WTC11 (cell line): ENCODE results near the gene NGDN. TPM values are rescaled to one million over a fixed set of nuclear protein-coding genes. Genes with fewer than 3 reads are reported as not detected.
A peak's percentile ranks its signal among the peaks of the same experiment; 100 is the strongest.

Experiments
- ATAC-seq: fragments of 200-7000 bp; cut with Tn5 transposase; 2 replicates; pipeline ENCODE4 v1.10.0; 2021; ENCODE audit warnings: mild to moderate bottlenecking, moderate library complexity
- CTCF ChIA-PET: fragments of 300-600 bp; sonication (Branson Sonifier 250); formaldehyde crosslinking; loops from one replicate; lab custom pipeline; 2021; ENCODE audit warnings: antibody characterized with exemption; lab: Charles Lee
- POLR2A ChIA-PET: fragments of 350-600 bp; sonication (Branson Sonifier 250); formaldehyde crosslinking; loops from one replicate; lab custom pipeline; 2021; ENCODE audit warnings: antibody characterized with exemption; lab: Charles Lee
- DNase-seq: peaks from one replicate; pipeline ENCODE4 v3.0.0; 2021; ENCODE audit warnings: low spot score
- H3K27ac Mint-ChIP-seq: 2 replicates; pipeline ENCODE4 v1.8.0; 2021; ENCODE audit warnings: mixed read lengths
- H3K27me3 Mint-ChIP-seq: 2 replicates; pipeline ENCODE4 v1.8.0; 2021; ENCODE audit warnings: low read depth, mild to moderate bottlenecking, moderate library complexity, mixed read lengths
- H3K36me3 Mint-ChIP-seq: 2 replicates; pipeline ENCODE4 v1.8.0; 2021; ENCODE audit warnings: mixed read lengths
- H3K4me1 Mint-ChIP-seq: 2 replicates; pipeline ENCODE4 v1.8.0; 2022; ENCODE audit warnings: mixed read lengths
- H3K4me3 Mint-ChIP-seq: 2 replicates; pipeline ENCODE4 v1.8.0; 2021; ENCODE audit warnings: mild to moderate bottlenecking, moderate library complexity, mixed read lengths
- H3K9me3 Mint-ChIP-seq: 2 replicates; pipeline ENCODE4 v1.8.0; 2021; ENCODE audit warnings: mixed read lengths
- ATF3 ChIP-seq: sonication (generic); formaldehyde crosslinking; conservative IDR thresholded peaks from 2 replicates; pipeline ENCODE4 v1.8.1; 2022; ENCODE audit warnings: mild to moderate bottlenecking, missing genetic modification reagents
- ATF6 ChIP-seq: sonication (generic); formaldehyde crosslinking; IDR thresholded peaks from 2 replicates; pipeline ENCODE4 v1.8.1; 2023; ENCODE audit warnings: mild to moderate bottlenecking, missing genetic modification reagents
- EMX1 ChIP-seq: fragments of 250-450 bp; sonication (Bioruptor Pico); IDR thresholded peaks from 2 replicates; pipeline ENCODE4 v1.8.0; 2021; ENCODE audit warnings: mild to moderate bottlenecking
- FOXJ3 ChIP-seq: sonication (generic); formaldehyde crosslinking; IDR thresholded peaks from 2 replicates; pipeline ENCODE4 v1.9.0; 2021; ENCODE audit warnings: missing genetic modification reagents, mild to moderate bottlenecking, borderline replicate concordance
- NFYB ChIP-seq: sonication (generic); formaldehyde crosslinking; conservative IDR thresholded peaks from 2 replicates; pipeline ENCODE4 v1.8.0; 2022; ENCODE audit warnings: low read depth, missing genetic modification reagents
- NR1H2 ChIP-seq: sonication (generic); formaldehyde crosslinking; IDR thresholded peaks from 2 replicates; pipeline ENCODE4 v1.9.0; 2021; ENCODE audit warnings: mild to moderate bottlenecking, moderate library complexity, missing genetic modification reagents
- RORB ChIP-seq: fragments of 250-450 bp; sonication (Bioruptor Pico); IDR thresholded peaks from 2 replicates; pipeline ENCODE4 v1.9.0; 2021; ENCODE audit warnings: mild to moderate bottlenecking
- SP1 ChIP-seq: sonication (generic); formaldehyde crosslinking; conservative IDR thresholded peaks from 2 replicates; pipeline ENCODE4 v1.8.1; 2022; ENCODE audit warnings: missing genetic modification reagents
- USF1 ChIP-seq: sonication (generic); formaldehyde crosslinking; IDR thresholded peaks from 2 replicates; pipeline ENCODE4 v1.8.0; 2022; ENCODE audit warnings: mild to moderate bottlenecking, missing genetic modification reagents
- USF2 ChIP-seq: sonication (generic); formaldehyde crosslinking; IDR thresholded peaks from 2 replicates; pipeline ENCODE4 v1.8.1; 2023; ENCODE audit warnings: mild to moderate bottlenecking, missing genetic modification reagents, moderate library complexity
- ZNF121 ChIP-seq: sonication (generic); formaldehyde crosslinking; IDR thresholded peaks from 2 replicates; pipeline ENCODE4 v1.8.0; 2023; ENCODE audit warnings: missing genetic modification reagents
- ZNF138 ChIP-seq: sonication (generic); formaldehyde crosslinking; conservative IDR thresholded peaks from 2 replicates; pipeline ENCODE4 v1.8.1; 2022; ENCODE audit warnings: mild to moderate bottlenecking, moderate library complexity, missing genetic modification reagents
- ZNF219 ChIP-seq: sonication (generic); formaldehyde crosslinking; IDR thresholded peaks from 2 replicates; pipeline ENCODE4 v1.8.0; 2023; ENCODE audit warnings: missing genetic modification reagents, mild to moderate bottlenecking, borderline replicate concordance
- ZNF232 ChIP-seq: sonication (generic); formaldehyde crosslinking; IDR thresholded peaks from 2 replicates; pipeline ENCODE4 v1.8.0; 2022; ENCODE audit warnings: mild to moderate bottlenecking, missing genetic modification reagents
- ZNF263 ChIP-seq: sonication (generic); formaldehyde crosslinking; IDR thresholded peaks from 2 replicates; pipeline ENCODE4 v1.8.1; 2022; ENCODE audit warnings: low read depth, mild to moderate bottlenecking, moderate library complexity, missing genetic modification reagents
- ZSCAN18 ChIP-seq: fragments of 250-450 bp; sonication (Bioruptor Pico); IDR thresholded peaks from 2 replicates; pipeline ENCODE4 v2.1.2; 2022; ENCODE audit warnings: mild to moderate bottlenecking, moderate library complexity
- total RNA-seq: library from RNA; stranded (reverse); gene quantifications from 3 replicates; pipeline ENCODE4 v1.2.3, GENCODE V29; 2021
- TF ChIP-seq, protein P1 (sequence below): sonication (generic); formaldehyde crosslinking; conservative IDR thresholded peaks from 2 replicates; pipeline ENCODE4 v1.8.1; 2023; ENCODE audit warnings: mild to moderate bottlenecking, low read depth, missing genetic modification reagents, moderate library complexity
- TF ChIP-seq, protein P2 (sequence below): fragments of 250-450 bp; sonication (Bioruptor Pico); IDR thresholded peaks from 2 replicates; pipeline ENCODE4 v1.9.0; 2021; ENCODE audit warnings: mild to moderate bottlenecking, borderline replicate concordance
- TF ChIP-seq, protein P3 (sequence below): sonication (generic); formaldehyde crosslinking; IDR thresholded peaks from 2 replicates; pipeline ENCODE4 v1.8.1; 2023; ENCODE audit warnings: mild to moderate bottlenecking, missing genetic modification reagents

Gene NGDN
- total RNA-seq, 1 experiment from 2014 or later, result 45.5 TPM

DNA sequence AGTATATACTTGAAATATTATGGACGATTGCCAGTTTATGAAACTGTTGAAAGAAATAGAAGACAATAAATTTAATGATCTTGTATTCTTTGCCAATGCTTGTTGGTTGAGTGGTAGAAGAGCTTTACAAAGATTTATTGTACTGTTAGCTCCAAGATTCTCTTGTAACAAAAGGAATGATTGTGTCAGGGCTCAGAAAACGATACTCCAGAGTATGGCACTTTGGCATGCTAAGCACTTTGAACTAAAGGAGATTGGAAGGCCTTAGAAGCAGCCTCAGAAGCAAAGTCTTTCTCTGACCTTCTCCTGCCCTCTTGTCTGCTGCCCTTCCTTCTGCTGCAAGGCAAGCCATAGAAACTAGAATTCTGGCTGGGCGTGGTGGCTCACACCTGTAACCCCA lies 4.2 kb upstream of the NGDN start (continued):
- TF ChIP-seq ATF6 (CRISPR knock-in tag), result no peak
- no peak for TF ChIP-seq USF1 (CRISPR knock-in tag)
- TF ChIP-seq SP1, result no peak

DNA sequence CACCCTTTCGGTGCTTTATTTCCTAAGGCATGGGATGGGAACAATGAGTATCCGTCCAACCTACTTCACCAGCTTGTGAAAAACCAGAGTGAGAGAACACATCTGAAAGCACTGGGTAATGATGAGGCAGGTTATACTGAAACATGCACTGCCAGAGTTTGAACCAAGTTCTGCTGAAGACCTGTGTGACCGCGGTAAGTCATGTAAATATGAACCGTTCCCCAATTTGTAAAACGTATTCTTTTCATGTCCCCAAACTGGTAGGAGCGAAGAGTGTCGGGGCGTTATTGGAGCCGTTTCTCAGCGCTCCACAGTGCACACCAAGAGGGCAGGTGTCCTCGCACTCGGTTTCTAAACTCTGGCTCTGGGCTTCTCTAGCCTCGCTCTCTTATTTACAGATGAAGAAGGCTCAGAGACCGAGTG lies 788 bp upstream of the NGDN start:
- peak; percentile 1; the same call in 1 of the 2 replicates for ATAC-seq

More for the DNA sequence above, 788 bp upstream of the NGDN start:
- Mint-ChIP-seq H3K27ac (no peak overlapping the region), H3K27me3 (peaks cover 30% of the 10 kb centered on the region), H3K4me3 (no peak overlapping the region), H3K9me3 (no peaks in the 10 kb centered on the region), H3K36me3 (peaks cover 19% of the 10 kb centered on the region), H3K4me1 (peaks cover 8% of the 10 kb centered on the region)
- TF ChIP-seq NFYB (CRISPR knock-in tag), result no peak
- TF ChIP-seq ZNF219, result no peak
- TF ChIP-seq FOXJ3 (CRISPR knock-in tag), result no peak
- TF ChIP-seq SP1, result no peak
- TF ChIP-seq ZNF263, result no peak
- no peak for TF ChIP-seq ATF3 (CRISPR knock-in tag)
- no peak for TF ChIP-seq NR1H2 (CRISPR knock-in tag)
- no peak for TF ChIP-seq ATF6 (CRISPR knock-in tag)
- TF ChIP-seq, protein P1, sequence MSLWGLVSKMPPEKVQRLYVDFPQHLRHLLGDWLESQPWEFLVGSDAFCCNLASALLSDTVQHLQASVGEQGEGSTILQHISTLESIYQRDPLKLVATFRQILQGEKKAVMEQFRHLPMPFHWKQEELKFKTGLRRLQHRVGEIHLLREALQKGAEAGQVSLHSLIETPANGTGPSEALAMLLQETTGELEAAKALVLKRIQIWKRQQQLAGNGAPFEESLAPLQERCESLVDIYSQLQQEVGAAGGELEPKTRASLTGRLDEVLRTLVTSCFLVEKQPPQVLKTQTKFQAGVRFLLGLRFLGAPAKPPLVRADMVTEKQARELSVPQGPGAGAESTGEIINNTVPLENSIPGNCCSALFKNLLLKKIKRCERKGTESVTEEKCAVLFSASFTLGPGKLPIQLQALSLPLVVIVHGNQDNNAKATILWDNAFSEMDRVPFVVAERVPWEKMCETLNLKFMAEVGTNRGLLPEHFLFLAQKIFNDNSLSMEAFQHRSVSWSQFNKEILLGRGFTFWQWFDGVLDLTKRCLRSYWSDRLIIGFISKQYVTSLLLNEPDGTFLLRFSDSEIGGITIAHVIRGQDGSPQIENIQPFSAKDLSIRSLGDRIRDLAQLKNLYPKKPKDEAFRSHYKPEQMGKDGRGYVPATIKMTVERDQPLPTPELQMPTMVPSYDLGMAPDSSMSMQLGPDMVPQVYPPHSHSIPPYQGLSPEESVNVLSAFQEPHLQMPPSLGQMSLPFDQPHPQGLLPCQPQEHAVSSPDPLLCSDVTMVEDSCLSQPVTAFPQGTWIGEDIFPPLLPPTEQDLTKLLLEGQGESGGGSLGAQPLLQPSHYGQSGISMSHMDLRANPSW, result no peak
- no peak for TF ChIP-seq USF2 (CRISPR knock-in tag)
- TF ChIP-seq ZNF138 (CRISPR knock-in tag), result no peak
- TF ChIP-seq, protein P2, sequence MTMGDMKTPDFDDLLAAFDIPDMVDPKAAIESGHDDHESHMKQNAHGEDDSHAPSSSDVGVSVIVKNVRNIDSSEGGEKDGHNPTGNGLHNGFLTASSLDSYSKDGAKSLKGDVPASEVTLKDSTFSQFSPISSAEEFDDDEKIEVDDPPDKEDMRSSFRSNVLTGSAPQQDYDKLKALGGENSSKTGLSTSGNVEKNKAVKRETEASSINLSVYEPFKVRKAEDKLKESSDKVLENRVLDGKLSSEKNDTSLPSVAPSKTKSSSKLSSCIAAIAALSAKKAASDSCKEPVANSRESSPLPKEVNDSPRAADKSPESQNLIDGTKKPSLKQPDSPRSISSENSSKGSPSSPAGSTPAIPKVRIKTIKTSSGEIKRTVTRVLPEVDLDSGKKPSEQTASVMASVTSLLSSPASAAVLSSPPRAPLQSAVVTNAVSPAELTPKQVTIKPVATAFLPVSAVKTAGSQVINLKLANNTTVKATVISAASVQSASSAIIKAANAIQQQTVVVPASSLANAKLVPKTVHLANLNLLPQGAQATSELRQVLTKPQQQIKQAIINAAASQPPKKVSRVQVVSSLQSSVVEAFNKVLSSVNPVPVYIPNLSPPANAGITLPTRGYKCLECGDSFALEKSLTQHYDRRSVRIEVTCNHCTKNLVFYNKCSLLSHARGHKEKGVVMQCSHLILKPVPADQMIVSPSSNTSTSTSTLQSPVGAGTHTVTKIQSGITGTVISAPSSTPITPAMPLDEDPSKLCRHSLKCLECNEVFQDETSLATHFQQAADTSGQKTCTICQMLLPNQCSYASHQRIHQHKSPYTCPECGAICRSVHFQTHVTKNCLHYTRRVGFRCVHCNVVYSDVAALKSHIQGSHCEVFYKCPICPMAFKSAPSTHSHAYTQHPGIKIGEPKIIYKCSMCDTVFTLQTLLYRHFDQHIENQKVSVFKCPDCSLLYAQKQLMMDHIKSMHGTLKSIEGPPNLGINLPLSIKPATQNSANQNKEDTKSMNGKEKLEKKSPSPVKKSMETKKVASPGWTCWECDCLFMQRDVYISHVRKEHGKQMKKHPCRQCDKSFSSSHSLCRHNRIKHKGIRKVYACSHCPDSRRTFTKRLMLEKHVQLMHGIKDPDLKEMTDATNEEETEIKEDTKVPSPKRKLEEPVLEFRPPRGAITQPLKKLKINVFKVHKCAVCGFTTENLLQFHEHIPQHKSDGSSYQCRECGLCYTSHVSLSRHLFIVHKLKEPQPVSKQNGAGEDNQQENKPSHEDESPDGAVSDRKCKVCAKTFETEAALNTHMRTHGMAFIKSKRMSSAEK (CRISPR knock-in tag), result no peak
- TF ChIP-seq ZNF232 (CRISPR knock-in tag), result no peak
- TF ChIP-seq, protein P3, sequence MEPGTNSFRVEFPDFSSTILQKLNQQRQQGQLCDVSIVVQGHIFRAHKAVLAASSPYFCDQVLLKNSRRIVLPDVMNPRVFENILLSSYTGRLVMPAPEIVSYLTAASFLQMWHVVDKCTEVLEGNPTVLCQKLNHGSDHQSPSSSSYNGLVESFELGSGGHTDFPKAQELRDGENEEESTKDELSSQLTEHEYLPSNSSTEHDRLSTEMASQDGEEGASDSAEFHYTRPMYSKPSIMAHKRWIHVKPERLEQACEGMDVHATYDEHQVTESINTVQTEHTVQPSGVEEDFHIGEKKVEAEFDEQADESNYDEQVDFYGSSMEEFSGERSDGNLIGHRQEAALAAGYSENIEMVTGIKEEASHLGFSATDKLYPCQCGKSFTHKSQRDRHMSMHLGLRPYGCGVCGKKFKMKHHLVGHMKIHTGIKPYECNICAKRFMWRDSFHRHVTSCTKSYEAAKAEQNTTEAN (CRISPR knock-in tag), result no peak
- TF ChIP-seq ZSCAN18 (CRISPR knock-in tag), result no peak
- no peak for TF ChIP-seq ZNF121
- TF ChIP-seq RORB (CRISPR knock-in tag), result no peak
- no peak for TF ChIP-seq EMX1 (CRISPR knock-in tag)
- CTCF ChIA-PET, result interaction anchor here (0.8 to 2.9 kb wide), 8 partner anchors 10 to 400 kb away, joined by 3 to 11 read pairs (median 4); no protein-coding TSS in a partner anchor
- POLR2A ChIA-PET, result interaction anchor here (0.6 kb wide), 1 partner anchor 94 kb away, joined by 4 read pairs; no protein-coding TSS in a partner anchor
- DNase-seq, result no peak
